Measurements from ENCODE around the gene DPH1. TPM values are rescaled to one million over a fixed set of nuclear protein-coding genes. Genes with fewer than 3 reads are reported as not detected.

The DPH1 gene
- total and polyA plus RNA-seq, 4 donors = 9.8 to 24.6 (median 19.4) TPM

- Histone ChIP-seq H3K9me3 (ENCODE audit: control insufficient read depth in 4 of 4, low read length in 3 of 4) (no peaks in the 10 kb centered on the region), H3K4me1 (ENCODE audit: control insufficient read depth in 4 of 4, insufficient read depth in 4 of 4, low read length in 3 of 4) (peaks cover 11 to 46% (median 26%) of the 10 kb centered on the region in 4 donors), H3K9ac (ENCODE audit: low read depth in 1 of 2, low read length in 2 of 2) (no peak overlapping the region), H3K36me3 (ENCODE audit: control insufficient read depth in 4 of 4, insufficient read depth in 3 of 4, low read depth in 1 of 4, low read length in 3 of 4) (peaks cover 2 to 10% (median 4%) of the 10 kb centered on the region in 4 donors), H3K27ac (ENCODE audit: low read depth in 1 of 2, low read length in 2 of 2) (peak overlapping the region; percentile 22 to 60), H3K27me3 (ENCODE audit: control insufficient read depth in 4 of 4, insufficient read depth in 4 of 4, low read length in 3 of 4) (no peaks in the 10 kb centered on the region), H3K4me3 (ENCODE audit: low read depth in 1 of 3, low read length in 3 of 3) (no peak overlapping the region)
- TF ChIP-seq HNF4A (conservative IDR thresholded peaks at IDR 0.05) (no peak), ZBTB33 (IDR thresholded peaks at IDR 0.05) (no peak), HNF4G (IDR thresholded peaks at IDR 0.05) (no peak), GABPA (IDR thresholded peaks at IDR 0.05 in 1 of 2, conservative IDR thresholded peaks at IDR 0.05 in 1 of 2) (no peak), MAX (IDR thresholded peaks at IDR 0.05) (no peak), CTCF (IDR thresholded peaks at IDR 0.05; ENCODE audit: low read depth, low read length, missing input control) (no peak), RXRA (IDR thresholded peaks at IDR 0.05) (no peak), ATF3 (IDR thresholded peaks at IDR 0.05) (no peak), REST (IDR thresholded peaks at IDR 0.05) (no peak), TAF1 (conservative IDR thresholded peaks at IDR 0.05) (no peak), NR2F2 (IDR thresholded peaks at IDR 0.05) (no peak), EGR1 (IDR thresholded peaks at IDR 0.05; ENCODE audit: low read depth in 2 of 2) (no peak), YY1 (IDR thresholded peaks at IDR 0.05) (no peak), RAD21 (IDR thresholded peaks at IDR 0.05) (no peak)
- 80% methylated on average over 10 of the region's 10 CpGs for WGBS
- DNase-seq (ENCODE audit: low spot score) = no peak
Measured at GRCh38 chr17:2065949-2066400, 36.0 kb downstream of the DPH1 start.

- 66% methylated on average over 14 of the region's 14 CpGs for WGBS
- Histone ChIP-seq H3K27me3 (ENCODE audit: control insufficient read depth in 4 of 4, insufficient read depth in 4 of 4, low read length in 3 of 4) (no peaks in the 10 kb centered on the region), H3K27ac (ENCODE audit: low read depth in 1 of 2, low read length in 2 of 2) (peak overlapping the region; percentile 22 to 60), H3K4me1 (ENCODE audit: control insufficient read depth in 4 of 4, insufficient read depth in 4 of 4, low read length in 3 of 4) (peaks cover 12 to 54% (median 27%) of the 10 kb centered on the region in 4 donors), H3K36me3 (ENCODE audit: control insufficient read depth in 4 of 4, insufficient read depth in 3 of 4, low read depth in 1 of 4, low read length in 3 of 4) (peaks cover 2 to 9% (median 4%) of the 10 kb centered on the region in 4 donors), H3K9me3 (ENCODE audit: control insufficient read depth in 4 of 4, low read length in 3 of 4) (no peaks in the 10 kb centered on the region), H3K4me3 (ENCODE audit: low read depth in 1 of 3, low read length in 3 of 3) (no peak overlapping the region), H3K9ac (ENCODE audit: low read depth in 1 of 2, low read length in 2 of 2) (no peak overlapping the region)
- no peak for DNase-seq (ENCODE audit: low spot score)
- TF ChIP-seq RAD21 (IDR thresholded peaks at IDR 0.05) (peak in 1 of 2 donors; percentile 11), JUND (IDR thresholded peaks at IDR 0.05) (no peak), GABPA (IDR thresholded peaks at IDR 0.05 in 1 of 2, conservative IDR thresholded peaks at IDR 0.05 in 1 of 2) (no peak), SP1 (IDR thresholded peaks at IDR 0.05) (no peak), EGR1 (IDR thresholded peaks at IDR 0.05; ENCODE audit: low read depth in 2 of 2) (no peak), ZBTB33 (IDR thresholded peaks at IDR 0.05) (no peak), HNF4G (IDR thresholded peaks at IDR 0.05) (no peak), HNF4A (conservative IDR thresholded peaks at IDR 0.05) (no peak), MAX (IDR thresholded peaks at IDR 0.05) (peak; percentile 5), FOXA2 (IDR thresholded peaks at IDR 0.05) (no peak), YY1 (IDR thresholded peaks at IDR 0.05) (no peak)
Measured at GRCh38 chr17:2067048-2067561, 37.2 kb downstream of the DPH1 start.

All from liver (tissue), 9 donors.